DND-41 (cell line): ENCODE measurements around the gene LSP1.

Experiments
- EZH2 ChIP-seq: IDR thresholded peaks from 3 replicates; pipeline ENCODE4 v1.6.1; 2012; ENCODE audit warnings: borderline replicate concordance, low read depth, mild to moderate bottlenecking, moderate library complexity, low read length, inconsistent platforms; ENCODE audit not compliant: severe bottlenecking
- TF ChIP-seq, protein P1 (sequence below): IDR thresholded peaks from 2 replicates; pipeline ENCODE4 v1.5.1; 2012; ENCODE audit warnings: borderline replicate concordance, low read length, moderate library complexity, mild to moderate bottlenecking; ENCODE audit not compliant: poor library complexity, severe bottlenecking; ENCODE audit errors: extremely low read depth

DNA sequence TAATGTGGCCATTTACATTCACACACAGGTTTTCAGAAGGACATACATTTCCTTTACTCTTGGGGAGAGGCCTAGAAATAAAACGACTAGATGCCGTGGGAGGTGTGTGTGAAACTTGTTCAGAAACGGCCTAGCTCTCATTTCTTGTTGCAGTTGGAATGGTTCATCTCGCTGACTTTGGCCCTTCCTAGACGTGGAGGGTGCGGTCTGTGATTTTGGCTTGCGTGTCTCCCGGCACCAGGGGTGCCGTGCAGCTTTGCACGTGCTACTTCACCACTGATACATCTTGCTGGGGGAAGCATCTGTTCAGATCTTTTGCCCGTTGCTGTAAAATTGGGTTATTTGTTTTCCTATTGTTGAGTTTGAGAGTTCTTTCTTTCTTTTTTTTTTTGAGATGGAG lies 41.9 kb downstream of the LSP1 start:
- TF ChIP-seq, protein P1, sequence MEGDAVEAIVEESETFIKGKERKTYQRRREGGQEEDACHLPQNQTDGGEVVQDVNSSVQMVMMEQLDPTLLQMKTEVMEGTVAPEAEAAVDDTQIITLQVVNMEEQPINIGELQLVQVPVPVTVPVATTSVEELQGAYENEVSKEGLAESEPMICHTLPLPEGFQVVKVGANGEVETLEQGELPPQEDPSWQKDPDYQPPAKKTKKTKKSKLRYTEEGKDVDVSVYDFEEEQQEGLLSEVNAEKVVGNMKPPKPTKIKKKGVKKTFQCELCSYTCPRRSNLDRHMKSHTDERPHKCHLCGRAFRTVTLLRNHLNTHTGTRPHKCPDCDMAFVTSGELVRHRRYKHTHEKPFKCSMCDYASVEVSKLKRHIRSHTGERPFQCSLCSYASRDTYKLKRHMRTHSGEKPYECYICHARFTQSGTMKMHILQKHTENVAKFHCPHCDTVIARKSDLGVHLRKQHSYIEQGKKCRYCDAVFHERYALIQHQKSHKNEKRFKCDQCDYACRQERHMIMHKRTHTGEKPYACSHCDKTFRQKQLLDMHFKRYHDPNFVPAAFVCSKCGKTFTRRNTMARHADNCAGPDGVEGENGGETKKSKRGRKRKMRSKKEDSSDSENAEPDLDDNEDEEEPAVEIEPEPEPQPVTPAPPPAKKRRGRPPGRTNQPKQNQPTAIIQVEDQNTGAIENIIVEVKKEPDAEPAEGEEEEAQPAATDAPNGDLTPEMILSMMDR = no peak
- TF ChIP-seq EZH2 = no peak
